ENCODE data around the gene MMP12.

The MMP12 gene

DNA sequence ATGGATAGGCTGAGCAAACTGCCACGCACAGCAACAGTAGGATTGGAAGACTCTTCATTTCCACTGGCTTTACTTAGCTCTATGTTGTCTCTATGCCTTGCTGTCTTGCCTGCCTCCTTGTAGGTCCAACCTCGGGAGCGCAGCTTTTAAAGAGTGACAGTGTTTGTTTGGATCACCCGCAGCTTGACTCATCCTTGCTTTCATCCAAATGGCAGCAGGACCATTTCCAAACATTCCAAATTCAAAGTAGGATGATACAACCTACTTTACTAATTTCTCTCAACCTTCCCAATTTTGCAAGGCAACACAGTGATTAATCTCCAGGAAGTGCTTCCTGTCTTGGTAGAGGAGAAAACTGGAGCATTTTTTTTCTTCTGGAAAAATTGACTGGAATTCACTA is 31.3 kb downstream of the MMP12 start, which contains the start of gene MMP3:
Gene MMP3, minus strand, starts transcription at position 121 of the 400 bp plus-strand sequence. Its CDS starts 63 bp downstream, at position 58.
- Histone ChIP-seq H3K27me3 (ENCODE audit: insufficient read depth, insufficient read length) (no peaks in the 10 kb centered on the region), H3K9me3 (ENCODE audit: insufficient read depth, low read length) (no peaks in the 10 kb centered on the region), H3K9ac (ENCODE audit: insufficient read length, low read depth) (no peak within 1 kb of the TSS), H3K4me1 (ENCODE audit: insufficient read depth, insufficient read length) (no peaks in the 10 kb centered on the region), H3K4me3 (ENCODE audit: insufficient read length, low read depth) (no peak within 1 kb of the TSS), H3K36me3 (ENCODE audit: insufficient read depth, insufficient read length, low read length) (no peaks in the 10 kb centered on the region)
- DNase-seq (ENCODE audit: low read depth, low spot score): no peak
- TF ChIP-seq SUZ12 (IDR thresholded peaks at IDR 0.05; ENCODE audit: extremely low read depth, insufficient read depth, insufficient read length) (no peak), ZNF274 (IDR thresholded peaks at IDR 0.05; ENCODE audit: low read depth, low read length) (no peak), YY1 (IDR thresholded peaks at IDR 0.05; ENCODE audit: insufficient read depth, insufficient read length) (no peak)

DNA sequence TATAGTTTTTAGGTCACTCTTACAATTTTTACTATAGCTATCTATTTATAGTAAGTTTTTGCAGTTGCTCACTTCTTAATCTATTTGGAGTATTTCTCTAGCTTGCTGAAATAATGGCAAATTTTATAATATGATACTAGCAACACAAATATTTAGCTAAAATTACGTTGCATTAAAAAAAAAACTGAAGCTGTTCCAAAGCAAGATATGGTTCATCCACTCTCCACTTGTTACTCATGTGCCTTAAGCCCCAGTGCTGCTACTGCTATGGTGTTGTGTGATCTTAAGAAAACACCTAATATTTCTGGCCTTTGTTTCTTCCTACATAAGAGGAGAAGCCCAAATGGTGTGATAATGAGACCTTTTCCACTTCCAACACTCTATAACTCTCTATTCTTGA is 31.9 kb downstream of the MMP12 start:
- no peaks in the 10 kb centered on the region for H3K27me3 ChIP-seq (ENCODE audit: insufficient read depth, insufficient read length)
- no peak overlapping the region for H3K4me3 ChIP-seq (ENCODE audit: insufficient read length, low read depth)
- H3K36me3 ChIP-seq (ENCODE audit: insufficient read depth, insufficient read length, low read length): no peaks in the 10 kb centered on the region
- no peaks in the 10 kb centered on the region for H3K4me1 ChIP-seq (ENCODE audit: insufficient read depth, insufficient read length)
- no peak for TF ChIP-seq ZNF274 (IDR thresholded peaks at IDR 0.05; ENCODE audit: low read depth, low read length)
- TF ChIP-seq YY1 (IDR thresholded peaks at IDR 0.05; ENCODE audit: insufficient read depth, insufficient read length): no peak
- TF ChIP-seq SUZ12 (IDR thresholded peaks at IDR 0.05; ENCODE audit: extremely low read depth, insufficient read depth, insufficient read length): no peak
- H3K9ac ChIP-seq (ENCODE audit: insufficient read length, low read depth): no peak overlapping the region
- DNase-seq (ENCODE audit: low read depth, low spot score): no peak
- H3K9me3 ChIP-seq (ENCODE audit: insufficient read depth, low read length): no peaks in the 10 kb centered on the region

DNA sequence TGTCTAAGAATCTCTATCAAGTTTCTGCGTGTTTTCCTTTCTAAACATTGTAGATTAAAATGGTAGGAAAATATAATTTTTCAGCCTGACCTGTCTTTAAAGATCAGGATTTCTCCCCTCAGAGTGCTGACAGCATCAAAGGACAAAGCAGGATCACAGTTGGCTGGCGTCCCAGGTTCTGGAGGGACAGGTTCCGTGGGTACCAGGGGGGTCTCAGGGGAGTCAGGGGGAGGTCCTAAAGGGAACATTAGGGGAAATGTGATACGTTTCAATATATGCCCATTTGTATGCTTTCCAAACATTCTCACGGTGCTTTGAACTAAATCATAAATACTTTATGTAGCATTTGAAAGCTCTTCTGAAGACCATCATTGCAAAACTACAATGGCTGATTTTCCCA is 34.8 kb downstream of the MMP12 start:
- TF ChIP-seq YY1 (IDR thresholded peaks at IDR 0.05; ENCODE audit: insufficient read depth, insufficient read length) (no peak), SUZ12 (IDR thresholded peaks at IDR 0.05; ENCODE audit: extremely low read depth, insufficient read depth, insufficient read length) (no peak), ZNF274 (IDR thresholded peaks at IDR 0.05; ENCODE audit: low read depth, low read length) (no peak)
- no peaks in the 10 kb centered on the region for H3K36me3 ChIP-seq (ENCODE audit: insufficient read depth, insufficient read length, low read length)
- no peaks in the 10 kb centered on the region for H3K4me1 ChIP-seq (ENCODE audit: insufficient read depth, insufficient read length)
- no peaks in the 10 kb centered on the region for H3K9me3 ChIP-seq (ENCODE audit: insufficient read depth, low read length)
- H3K9ac ChIP-seq (ENCODE audit: insufficient read length, low read depth): no peak overlapping the region
- DNase-seq (ENCODE audit: low read depth, low spot score): no peak
- H3K4me3 ChIP-seq (ENCODE audit: insufficient read length, low read depth): no peak overlapping the region
- H3K27me3 ChIP-seq (ENCODE audit: insufficient read depth, insufficient read length): no peaks in the 10 kb centered on the region

DNA sequence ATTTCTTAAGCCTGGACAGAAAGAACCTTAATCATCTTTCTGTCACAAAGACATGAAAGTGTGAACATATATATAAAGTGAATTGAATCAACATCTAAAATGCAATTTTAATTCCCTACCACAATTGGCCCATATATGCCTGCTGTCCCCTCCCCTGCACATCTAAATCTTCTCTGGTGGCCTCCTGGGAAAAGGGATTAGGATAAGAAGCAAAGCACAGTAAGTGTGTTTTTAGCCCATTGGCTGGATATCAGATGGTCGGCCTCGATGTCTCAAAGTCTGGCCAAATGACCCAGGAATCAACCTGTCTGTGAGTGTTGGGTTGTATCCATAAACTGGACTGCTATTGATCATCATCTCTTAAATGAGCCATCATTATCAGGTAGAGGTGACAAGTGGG is 37.1 kb downstream of the MMP12 start:
- no peaks in the 10 kb centered on the region for H3K27me3 ChIP-seq (ENCODE audit: insufficient read depth, insufficient read length)
- no peaks in the 10 kb centered on the region for H3K9me3 ChIP-seq (ENCODE audit: insufficient read depth, low read length)
- H3K9ac ChIP-seq (ENCODE audit: insufficient read length, low read depth): no peak overlapping the region
- H3K4me1 ChIP-seq (ENCODE audit: insufficient read depth, insufficient read length): no peaks in the 10 kb centered on the region
- H3K36me3 ChIP-seq (ENCODE audit: insufficient read depth, insufficient read length, low read length): no peaks in the 10 kb centered on the region
- DNase-seq (ENCODE audit: low read depth, low spot score): no peak
- no peak for TF ChIP-seq YY1 (IDR thresholded peaks at IDR 0.05; ENCODE audit: insufficient read depth, insufficient read length)
- no peak for TF ChIP-seq ZNF274 (IDR thresholded peaks at IDR 0.05; ENCODE audit: low read depth, low read length)
- no peak for TF ChIP-seq SUZ12 (IDR thresholded peaks at IDR 0.05; ENCODE audit: extremely low read depth, insufficient read depth, insufficient read length)
- no peak overlapping the region for H3K4me3 ChIP-seq (ENCODE audit: insufficient read length, low read depth)

DNA sequence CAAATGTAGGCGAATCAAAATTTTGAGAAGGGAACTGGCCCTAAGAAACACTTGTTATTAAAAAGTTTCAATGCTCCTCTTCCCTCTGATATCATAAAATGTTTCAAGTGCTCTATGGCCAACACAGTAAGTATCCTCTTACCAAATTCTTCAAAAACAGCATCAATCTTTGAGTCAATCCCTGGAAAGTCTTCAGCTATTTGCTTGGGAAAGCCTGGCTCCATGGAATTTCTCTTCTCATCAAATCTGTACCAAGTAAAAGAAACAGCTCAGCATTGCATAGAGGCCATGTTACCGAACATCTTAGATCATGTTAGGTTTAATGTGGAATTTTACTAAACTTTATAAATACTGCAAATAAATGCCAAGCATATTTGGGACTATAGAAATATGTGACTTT is 37.6 kb downstream of the MMP12 start:
- Histone ChIP-seq H3K9me3 (ENCODE audit: insufficient read depth, low read length) (no peaks in the 10 kb centered on the region), H3K4me1 (ENCODE audit: insufficient read depth, insufficient read length) (no peaks in the 10 kb centered on the region), H3K36me3 (ENCODE audit: insufficient read depth, insufficient read length, low read length) (no peaks in the 10 kb centered on the region), H3K27me3 (ENCODE audit: insufficient read depth, insufficient read length) (no peaks in the 10 kb centered on the region), H3K9ac (ENCODE audit: insufficient read length, low read depth) (no peak overlapping the region), H3K4me3 (ENCODE audit: insufficient read length, low read depth) (no peak overlapping the region)
- TF ChIP-seq SUZ12 (IDR thresholded peaks at IDR 0.05; ENCODE audit: extremely low read depth, insufficient read depth, insufficient read length): no peak
- no peak for TF ChIP-seq ZNF274 (IDR thresholded peaks at IDR 0.05; ENCODE audit: low read depth, low read length)
- no peak for TF ChIP-seq YY1 (IDR thresholded peaks at IDR 0.05; ENCODE audit: insufficient read depth, insufficient read length)
- DNase-seq (ENCODE audit: low read depth, low spot score): no peak

GRCh38 chr11:102836290-102836875 is 38.4 kb downstream of the MMP12 start:
- DNase-seq (ENCODE audit: low read depth, low spot score): no peak
- Histone ChIP-seq H3K9me3 (ENCODE audit: insufficient read depth, low read length) (no peaks in the 10 kb centered on the region), H3K9ac (ENCODE audit: insufficient read length, low read depth) (no peak overlapping the region), H3K27me3 (ENCODE audit: insufficient read depth, insufficient read length) (no peaks in the 10 kb centered on the region), H3K4me1 (ENCODE audit: insufficient read depth, insufficient read length) (no peaks in the 10 kb centered on the region), H3K4me3 (ENCODE audit: insufficient read length, low read depth) (no peak overlapping the region), H3K36me3 (ENCODE audit: insufficient read depth, insufficient read length, low read length) (no peaks in the 10 kb centered on the region)
- TF ChIP-seq YY1 (IDR thresholded peaks at IDR 0.05; ENCODE audit: insufficient read depth, insufficient read length) (no peak), SUZ12 (IDR thresholded peaks at IDR 0.05; ENCODE audit: extremely low read depth, insufficient read depth, insufficient read length) (no peak), ZNF274 (IDR thresholded peaks at IDR 0.05; ENCODE audit: low read depth, low read length) (no peak)

DNA sequence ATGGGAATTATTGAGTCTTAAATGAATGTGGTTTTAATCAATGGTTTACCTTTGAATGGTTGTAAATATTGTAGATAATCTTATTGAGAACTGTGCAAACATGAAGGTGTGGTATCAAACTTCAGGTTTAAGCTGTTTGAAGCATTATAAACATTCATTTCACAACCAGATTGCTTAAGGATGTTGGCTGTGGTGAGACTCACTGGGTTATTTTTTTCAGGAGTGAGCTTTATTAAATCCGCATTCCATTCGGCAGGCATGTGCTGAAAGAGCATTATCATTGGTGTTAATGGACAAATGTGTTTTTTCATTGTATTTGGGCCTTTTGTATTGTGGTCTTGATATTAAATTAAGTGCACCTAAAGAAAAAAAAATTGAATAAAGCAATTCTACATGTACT is 41.1 kb downstream of the MMP12 start:
- Histone ChIP-seq H3K27me3 (ENCODE audit: insufficient read depth, insufficient read length) (no peaks in the 10 kb centered on the region), H3K4me1 (ENCODE audit: insufficient read depth, insufficient read length) (no peaks in the 10 kb centered on the region), H3K9me3 (ENCODE audit: insufficient read depth, low read length) (no peaks in the 10 kb centered on the region), H3K4me3 (ENCODE audit: insufficient read length, low read depth) (no peak overlapping the region), H3K9ac (ENCODE audit: insufficient read length, low read depth) (no peak overlapping the region), H3K36me3 (ENCODE audit: insufficient read depth, insufficient read length, low read length) (no peaks in the 10 kb centered on the region)
- no peak for DNase-seq (ENCODE audit: low read depth, low spot score)
- no peak for TF ChIP-seq SUZ12 (IDR thresholded peaks at IDR 0.05; ENCODE audit: extremely low read depth, insufficient read depth, insufficient read length)

Data from NT2/D1 (cell line).